Endothelial cell of umbilical vein (primary cell): ENCODE results near the gene TMEM87B. TPM values are rescaled to one million over a fixed set of nuclear protein-coding genes. Genes with fewer than 3 reads are reported as not detected.
"Not testable (repeated sequence)": the region's sequence is repeated elsewhere in the genome, so short reads cannot be mapped to it uniquely, and the experiment has no call there.

ENCODE experiments used
- BruUV-seq: library from RNA; stranded (reverse); fragments of 400-500 nt; replicated peaks from 2 replicates; lab custom pipeline; 2021; lab: Mats Ljungman, UMichigan
- CTCF ChIA-PET: fragments of 300-600, 350-600 bp; sonication (Branson Sonifier 250); formaldehyde crosslinking; loops from one replicate; lab custom pipeline; 2021; ENCODE audit warnings: antibody characterized with exemption, inconsistent platforms; lab: Charles Lee
- POLR2A ChIA-PET: fragments of 300-600, 350-600 bp; sonication (Branson Sonifier 250); formaldehyde crosslinking; loops from one replicate; lab custom pipeline; 2021; ENCODE audit warnings: antibody characterized with exemption, inconsistent platforms; lab: Charles Lee
- DNase-seq: peaks from one replicate; pipeline ENCODE4 v3.0.0-alpha.2; 2011; ENCODE audit warnings: low read depth, low spot score
- FAIRE-seq: peaks from 2 replicates; lab custom pipeline; 2011; peaks lifted over from hg19 to GRCh38; lab: Jason Lieb, UNC
- H2AFZ ChIP-seq: 2 replicates; pipeline ENCODE4 v1.6.0; 2012; ENCODE audit warnings: low read depth, low read length, control low read depth, inconsistent platforms
- H3K27ac ChIP-seq: 2 replicates; pipeline ENCODE4 v1.5.1; 2011; ENCODE audit warnings: low read depth, mild to moderate bottlenecking, control low read depth, low read length, moderate library complexity; ENCODE audit not compliant: insufficient read depth
- H3K27me3 ChIP-seq, 2 experiments: 2 replicates each; pipeline versions ENCODE4 v1.6.0 to v1.6.1; 2011; ENCODE audit warnings: low read length in 2 of 2, mixed read lengths in 1 of 2; ENCODE audit not compliant: control insufficient read depth in 2 of 2, insufficient read depth in 2 of 2
- H3K36me3 ChIP-seq, 2 experiments: 2 replicates in 1 of 2; 3 replicates in 1 of 2; pipeline ENCODE4 v1.5.1; 2011; ENCODE audit warnings: low read length in 2 of 2, mild to moderate bottlenecking in 1 of 2, moderate library complexity in 1 of 2; ENCODE audit not compliant: control insufficient read depth in 2 of 2, insufficient read depth in 2 of 2; ENCODE audit errors: extremely low read depth in 1 of 2
- H3K4me1 ChIP-seq: 3 replicates; pipeline ENCODE4 v1.5.1; 2011; ENCODE audit warnings: mild to moderate bottlenecking, low read length; ENCODE audit not compliant: control insufficient read depth, insufficient read depth; ENCODE audit errors: extremely low read depth
- H3K4me2 ChIP-seq: 2 replicates; pipeline ENCODE4 v1.6.1; 2011; ENCODE audit warnings: low read length, control low read depth, mixed read lengths; ENCODE audit not compliant: insufficient read depth
- H3K4me3 ChIP-seq, 3 experiments: fragments of 200-600 bp in 1 of 3; sonication (generic), shearing (Covaris generic) in 1 of 3; replicated peaks in 1 of 3; 2 replicates each; pipeline ENCODE4 v1.5.1; 2011 to 2016; ENCODE audit warnings: control low read depth in 3 of 3, low read length in 3 of 3, mild to moderate bottlenecking in 2 of 3, inconsistent platforms in 1 of 3, low read depth in 1 of 3, moderate library complexity in 1 of 3; ENCODE audit not compliant: insufficient read depth in 1 of 3
- H3K79me2 ChIP-seq: 2 replicates; pipeline ENCODE4 v1.6.0; 2012; ENCODE audit warnings: low read length, inconsistent platforms; ENCODE audit not compliant: control insufficient read depth, insufficient read depth
- H3K9ac ChIP-seq: replicated peaks from 2 replicates; pipeline ENCODE3; 2011; ENCODE audit warnings: low read length, control low read depth; ENCODE audit not compliant: insufficient read depth; ENCODE audit errors: extremely low read depth
- H3K9me1 ChIP-seq: replicated peaks from 3 replicates; pipeline ENCODE4 v1.6.0; 2011; ENCODE audit warnings: mild to moderate bottlenecking, low read length; ENCODE audit not compliant: control insufficient read depth, insufficient read depth; ENCODE audit errors: extremely low read depth
- H3K9me3 ChIP-seq: replicated peaks from 2 replicates; pipeline ENCODE4 v1.5.1; 2012; ENCODE audit warnings: low read length, inconsistent platforms; ENCODE audit not compliant: control insufficient read depth, insufficient read depth
- H4K20me1 ChIP-seq: replicated peaks from 2 replicates; pipeline ENCODE3; 2011; ENCODE audit warnings: mild to moderate bottlenecking, low read length; ENCODE audit not compliant: control insufficient read depth, insufficient read depth; ENCODE audit errors: extremely low read depth
- CTCF ChIP-seq, 2 donors: IDR thresholded peaks; 1 replicate in 1 of 2; 2 replicates in 1 of 2; pipeline ENCODE4 v1.5.1; 2011; ENCODE audit warnings: low read length in 2 of 2, mild to moderate bottlenecking in 2 of 2, moderate library complexity in 2 of 2, control low read depth in 1 of 2, inconsistent platforms in 1 of 2, low read depth in 1 of 2; ENCODE audit not compliant: insufficient read depth in 1 of 2; ENCODE audit errors: extremely low read depth in 1 of 2
- EZH2 ChIP-seq: IDR thresholded peaks from 2 replicates; pipeline ENCODE4 v1.6.1; 2012; ENCODE audit warnings: borderline replicate concordance, low read depth, mild to moderate bottlenecking, moderate library complexity, low read length, inconsistent platforms; ENCODE audit not compliant: severe bottlenecking
- FOS ChIP-seq: IDR thresholded peaks from 2 replicates; pipeline ENCODE4 v1.6.1; 2011; ENCODE audit warnings: mild to moderate bottlenecking, low read length, moderate library complexity, borderline replicate concordance; ENCODE audit not compliant: insufficient read depth
- GATA2 ChIP-seq: IDR thresholded peaks from 2 replicates; pipeline ENCODE4 v1.7.0; 2011; ENCODE audit warnings: low read depth, mild to moderate bottlenecking, moderate library complexity, mixed read lengths, low read length; ENCODE audit not compliant: insufficient read length, insufficient read depth
- JUN ChIP-seq: IDR thresholded peaks from 2 replicates; pipeline ENCODE4 v1.6.1; 2011; ENCODE audit warnings: borderline replicate concordance, low read depth; ENCODE audit not compliant: insufficient read length, insufficient read depth
- MAX ChIP-seq: IDR thresholded peaks from 2 replicates; pipeline ENCODE4 v1.6.1; 2011; ENCODE audit not compliant: insufficient read depth, insufficient read length
- MYC ChIP-seq: IDR thresholded peaks from one replicate; pipeline ENCODE4 v1.6.1; 2011; ENCODE audit warnings: mild to moderate bottlenecking, low read depth, low read length
- POLR2A ChIP-seq: IDR thresholded peaks from 2 replicates; pipeline ENCODE4 v1.6.1; 2012; ENCODE audit warnings: low read depth, mild to moderate bottlenecking, control low read depth, low read length
- POLR2AphosphoS5 ChIP-seq: IDR thresholded peaks from 2 replicates; pipeline ENCODE4 v1.6.1; 2012; ENCODE audit warnings: low read depth, mild to moderate bottlenecking, control low read depth, low read length, moderate library complexity; ENCODE audit not compliant: insufficient read depth
- dilution Hi-C: fragments of 300-500 bp; cut with MboI; formaldehyde crosslinking; loops from one replicate; pipeline ENCODE4 v1.15.0; 2019; ENCODE audit warnings: low sequenced_read_pairs; ENCODE audit not compliant: extremely low pct_ligation_motif_present
- intact Hi-C: fragments of 100-400 bp; cut with micrococcal nuclease; formaldehyde crosslinking; loops from one replicate; pipeline ENCODE4 v1.10.0; 2022
- polyA plus RNA-seq, 4 experiments: library from polyadenylated mRNA; depleted of rRNA in 3 of 4; stranded (reverse) in 3 of 4; unstranded in 1 of 4; fragments of >200 nt; gene quantifications; 2 replicates each; pipeline versions ENCODE4 v1.2.1 to v1.2.3, GENCODE V29; 2011 to 2012; ENCODE audit warnings: missing spikeins in 1 of 4
- total RNA-seq: library from RNA; stranded (reverse); gene quantifications from 2 replicates; pipeline ENCODE4 v1.2.3, GENCODE V29; 2021

TMEM87B gene
- total and polyA plus RNA-seq, 2 donors (not counting 3 experiments of a cell fraction or from before 2014, with no cell fraction given) = 17.6 to 21.5 TPM

GRCh38 chr2:112138159-112139032, 83.3 kb downstream of the TMEM87B start, which contains the start of gene FBLN7:
Gene FBLN7 (plus strand): TSS chr2:112138385. CDS start chr2:112138656, 271 bp downstream.
- no TSS peak for BruUV-seq
- FAIRE-seq (no peak), DNase-seq (no peak)
- Histone ChIP-seq H4K20me1 (no peaks in the 10 kb centered on the region), H3K4me3 (peak within 1 kb of the TSS; percentile 32 to 56 (median 55)), H3K36me3 (no peaks in the 10 kb centered on the region), H3K4me2 (peak within 1 kb of the TSS; percentile 92), H3K27ac (peak within 1 kb of the TSS; percentile 1), H3K79me2 (no peaks in the 10 kb centered on the region), H2AFZ (peak within 1 kb of the TSS; percentile 96), H3K27me3 (no peaks in the 10 kb centered on the region), H3K9ac (no peak within 1 kb of the TSS), H3K4me1 (peaks cover 9% of the 10 kb centered on the region), H3K9me3 (no peaks in the 10 kb centered on the region), H3K9me1 (no peaks in the 10 kb centered on the region)
- no peak for TF ChIP-seq POLR2A
- no peak for TF ChIP-seq JUN
- no peak for TF ChIP-seq GATA2
- no peak for TF ChIP-seq CTCF (IDR thresholded peaks at IDR 0.05; ENCODE audit: extremely low read depth in 1 of 2, insufficient read depth in 1 of 2, low read depth in 1 of 2, low read length in 2 of 2)
- no peak for TF ChIP-seq MAX
- no peak for TF ChIP-seq EZH2
- TF ChIP-seq FOS = no peak
- TF ChIP-seq MYC = no peak
- no peak for TF ChIP-seq POLR2AphosphoS5
- ChIA-PET CTCF (interaction anchor here (1.1 to 1.2 kb wide), 3 partner anchors 17 to 84 kb away, joined by 3 to 4 read pairs (median 3); partner anchors contain the start of gene TMEM87B), POLR2A (interaction anchor here (0.8 kb wide), 1 partner anchor 175 kb away, joined by 4 read pairs; no protein-coding TSS in a partner anchor)
- dilution Hi-C loops = no loop called here
- intact Hi-C loops = loop anchor here (5.0 kb wide), 1 partner anchor 119 kb away; the partner anchor contains the start of gene ZC3H8

GRCh38 chr2:112139033-112139614, 84.1 kb downstream of the TMEM87B start:
- POLR2A ChIA-PET = not testable (repeated sequence)

More at GRCh38 chr2:112139033-112139614, 84.1 kb downstream of the TMEM87B start:
- H3K9me3 ChIP-seq, dilution Hi-C loops, BruUV-seq, H3K36me3 ChIP-seq, FAIRE-seq, H4K20me1 ChIP-seq, H3K9ac ChIP-seq, H3K9me1 ChIP-seq, H3K27ac ChIP-seq, CTCF ChIA-PET, H3K4me1 ChIP-seq, H3K27me3 ChIP-seq, H3K79me2 ChIP-seq, DNase-seq: not testable (repeated sequence)
- Histone ChIP-seq H3K4me3 (peak overlapping the region in 1 of 3 experiments; percentile 55), H2AFZ (peak overlapping the region; percentile 55), H3K4me2 (peak overlapping the region; percentile 38)
- intact Hi-C loops = loop anchor here (5.0 kb wide), 1 partner anchor 118 kb away; the partner anchor contains the start of gene ZC3H8
